Smooth muscle cell of the umbilical artery (primary cell): ENCODE measurements around the gene MARCHF4. TPM values are rescaled to one million over a fixed set of nuclear protein-coding genes. Genes with fewer than 3 reads are reported as not detected.

Source experiments
- total RNA-seq: library from RNA; depleted of rRNA; stranded (reverse); fragments of >200 nt; gene quantifications from 2 replicates; pipeline ENCODE4 v1.2.3, GENCODE V29; 2014

Gene MARCHF4, protein sequence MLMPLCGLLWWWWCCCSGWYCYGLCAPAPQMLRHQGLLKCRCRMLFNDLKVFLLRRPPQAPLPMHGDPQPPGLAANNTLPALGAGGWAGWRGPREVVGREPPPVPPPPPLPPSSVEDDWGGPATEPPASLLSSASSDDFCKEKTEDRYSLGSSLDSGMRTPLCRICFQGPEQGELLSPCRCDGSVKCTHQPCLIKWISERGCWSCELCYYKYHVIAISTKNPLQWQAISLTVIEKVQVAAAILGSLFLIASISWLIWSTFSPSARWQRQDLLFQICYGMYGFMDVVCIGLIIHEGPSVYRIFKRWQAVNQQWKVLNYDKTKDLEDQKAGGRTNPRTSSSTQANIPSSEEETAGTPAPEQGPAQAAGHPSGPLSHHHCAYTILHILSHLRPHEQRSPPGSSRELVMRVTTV
- 1.5 and 10.8 TPM in 2 replicates for total RNA-seq

DNA sequence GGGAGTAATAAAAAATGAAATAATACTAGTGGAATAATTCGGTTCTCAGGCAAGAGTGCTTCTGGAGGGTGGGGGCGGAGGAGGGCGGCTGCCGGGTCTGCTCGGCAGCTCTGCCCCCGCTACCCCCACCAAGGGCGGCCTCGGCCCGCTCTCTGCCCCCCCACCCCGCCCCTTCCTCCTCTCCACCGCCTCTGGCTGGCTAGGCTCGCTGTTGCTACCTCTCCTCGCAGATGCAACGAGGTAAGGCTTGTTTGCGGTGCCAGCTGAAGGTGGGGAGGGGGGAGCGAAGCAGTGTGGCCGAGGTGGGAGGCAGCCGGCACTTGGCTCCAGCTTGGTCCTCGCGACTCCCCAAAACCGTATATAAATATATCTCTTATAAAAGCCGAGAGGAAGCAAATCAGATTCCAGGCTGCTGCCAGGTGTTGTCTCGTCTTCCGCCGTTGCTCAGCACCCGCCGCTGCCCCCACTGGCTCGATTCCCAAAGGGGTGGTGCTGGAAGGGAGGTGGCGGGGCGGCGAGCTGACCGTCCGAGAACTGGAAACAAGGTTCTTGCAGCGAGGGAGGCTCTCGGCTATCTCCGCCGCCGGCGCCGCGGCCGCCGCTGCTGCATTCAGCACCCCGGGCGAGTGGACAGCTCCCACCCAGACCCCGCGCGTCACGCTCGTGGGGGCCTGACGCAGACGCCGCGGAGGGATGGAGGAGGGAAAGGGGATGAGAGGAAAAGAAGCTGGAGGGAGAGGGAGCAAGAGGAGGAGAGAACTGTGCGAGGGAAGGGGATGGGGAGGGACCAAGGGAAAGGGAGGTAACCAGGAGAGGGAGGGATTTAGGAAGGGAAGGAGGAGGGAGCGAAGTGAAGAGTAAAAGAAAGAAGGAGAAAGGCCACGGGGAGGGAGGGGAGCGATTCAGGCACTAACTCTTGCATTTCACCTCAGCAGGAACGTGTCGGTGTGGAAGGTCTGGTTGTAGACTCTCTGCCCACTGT, at the start of gene MARCHF4:
Gene MARCHF4 (minus strand): TSS at position 763 of the 982 bp plus-strand sequence. CDS start 2,223 bp downstream, outside the sequence.

DNA sequence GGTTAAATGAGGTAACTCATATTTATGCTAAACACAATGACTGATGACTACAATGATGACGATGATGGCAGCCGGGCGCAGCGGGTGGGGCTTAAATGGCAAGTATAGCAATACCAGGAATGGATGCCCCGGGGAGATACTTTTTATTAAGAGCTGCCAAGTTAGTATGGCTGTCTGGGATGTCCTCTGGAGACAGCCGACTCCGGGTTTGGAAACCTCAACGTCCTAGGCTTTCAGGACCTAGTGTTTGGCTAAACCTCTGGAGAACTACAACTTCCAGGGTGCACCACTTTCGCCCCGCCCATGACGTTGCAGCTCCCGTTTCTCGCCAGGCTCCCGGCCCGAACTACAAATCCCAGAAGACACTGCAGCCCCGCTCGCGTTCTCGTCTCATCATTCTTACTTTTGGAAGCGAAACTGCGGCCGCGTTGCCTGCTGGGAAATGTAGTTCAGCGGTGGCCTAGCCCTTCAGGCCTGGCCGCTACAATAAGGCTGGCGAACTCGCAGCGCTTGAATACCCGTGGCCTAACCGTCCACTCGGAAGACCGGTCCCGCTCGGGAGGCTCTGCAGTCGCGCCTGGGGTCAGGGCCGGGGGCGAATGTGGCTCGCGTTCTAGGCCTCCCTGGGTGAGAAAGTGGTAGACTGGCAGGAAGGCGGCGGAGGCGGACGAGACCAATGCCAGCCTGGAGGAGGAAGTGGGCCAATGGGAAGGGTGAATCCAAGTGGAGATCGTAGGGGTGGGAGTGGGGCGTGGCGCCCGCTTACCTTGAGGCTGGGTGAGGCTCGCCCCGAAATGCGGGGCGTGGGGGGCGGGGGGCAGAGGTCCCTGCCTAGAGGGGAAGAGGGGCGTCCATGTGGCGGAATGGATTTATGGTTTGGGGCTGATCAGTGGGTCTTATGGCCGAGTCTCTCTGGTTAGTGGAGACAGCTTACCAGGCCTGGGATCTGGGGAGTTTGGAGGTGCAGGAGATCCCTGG, 40.0 kb upstream of the MARCHF4 start, which contains the start of gene SMARCAL1:
Gene SMARCAL1 (plus strand): TSS at position 463 of the 978 bp plus-strand sequence. CDS start 2,221 bp downstream, outside the sequence.

Other genes starting within 250 kb of the MARCHF4 start
- 15.7 and 23.4 TPM in 2 replicates for gene SMARCAL1, start 40.0 kb upstream of the MARCHF4 start, total RNA-seq
- 569 and 904 TPM in 2 replicates for gene RPL37A, start 126.4 kb upstream of the MARCHF4 start, total RNA-seq